Left renal pelvis (tissue), 4 donors: ENCODE measurements around the gene HSDL1. TPM values are rescaled to one million over a fixed set of nuclear protein-coding genes. Genes with fewer than 3 reads are reported as not detected.

ENCODE experiments used
- DNase-seq, 4 donors: peaks; one replicate each; pipeline ENCODE4 v3.0.0-alpha.2; 2013; ENCODE audit warnings: low read depth in 4 of 4, low spot score in 3 of 4
- polyA plus RNA-seq, 4 donors: library from polyadenylated mRNA; unstranded; fragments of 120-200 nt; gene quantifications; one replicate each; pipeline ENCODE4 v1.2.1, GENCODE V29; 2013; ENCODE audit not compliant: insufficient read length in 4 of 4

Gene HSDL1
- 10 to 100 TPM; 36.6 to 51.1 (median 48.6) TPM for polyA plus RNA-seq

- peak; percentile 73 to 89 (median 82) for DNase-seq
Measured at GRCh38 chr16:84144859-84145639, at the start of gene HSDL1, which contains the start of gene DNAAF1. HSDL1 (minus strand) TSS chr16:84145177; CDS start chr16:84131321, 13,856 bp downstream. DNAAF1 (plus strand) TSS chr16:84145308; CDS start chr16:84145441, 133 bp downstream.

- no peak for DNase-seq
Measured at GRCh38 chr16:84194018-84194417, 49.0 kb upstream of the HSDL1 start.

- DNase-seq: no peak
Measured at GRCh38 chr16:84193480-84193879, 48.5 kb upstream of the HSDL1 start.

- no peak for DNase-seq
Measured at GRCh38 chr16:84191466-84191865, 46.5 kb upstream of the HSDL1 start.

GRCh38 chr16:84190731-84191388, 45.9 kb upstream of the HSDL1 start, which contains the start of gene ADAD2:
ADAD2 (plus strand) TSS chr16:84191157; CDS start chr16:84191231, 74 bp downstream.
- DNase-seq: no peak

- peak; percentile 84 to 90 (median 87) for DNase-seq
Measured at GRCh38 chr16:84186685-84187437, 41.9 kb upstream of the HSDL1 start, which contains the start of gene TAF1C. TAF1C (minus strand) TSS chr16:84187057; CDS start chr16:84184988, 2,069 bp downstream.

- no peak for DNase-seq
Measured at GRCh38 chr16:84184775-84185174, 39.8 kb upstream of the HSDL1 start.

- DNase-seq: no peak
Measured at GRCh38 chr16:84183911-84184591, 39.1 kb upstream of the HSDL1 start.

- no peak for DNase-seq
Measured at GRCh38 chr16:84183572-84183875, 38.5 kb upstream of the HSDL1 start.

- no peak for DNase-seq
Measured at GRCh38 chr16:84182680-84183571, 37.9 kb upstream of the HSDL1 start.

- DNase-seq: no peak
Measured at GRCh38 chr16:84182104-84182503, 37.1 kb upstream of the HSDL1 start.

- no peak for DNase-seq
Measured at GRCh38 chr16:84181144-84181915, 36.4 kb upstream of the HSDL1 start.

GRCh38 chr16:84180519-84181140, 35.7 kb upstream of the HSDL1 start:
- no peak for DNase-seq

- DNase-seq: no peak
Measured at GRCh38 chr16:84179612-84180320, 34.8 kb upstream of the HSDL1 start.

- DNase-seq: no peak
Measured at GRCh38 chr16:84178892-84179611, 34.1 kb upstream of the HSDL1 start.

GRCh38 chr16:84178146-84178765, 33.3 kb upstream of the HSDL1 start:
- DNase-seq: no peak

- no peak for DNase-seq
Measured at GRCh38 chr16:84177741-84178073, 32.7 kb upstream of the HSDL1 start.
